Ectodermal cell (in vitro differentiated cells): ENCODE measurements around the gene NEURL1.

Source experiments
- H3K27ac ChIP-seq: 2 replicates; pipeline ENCODE4 v1.7.0; 2013; ENCODE audit warnings: mild to moderate bottlenecking, low read depth, low read length; ENCODE audit not compliant: insufficient read depth, poor library complexity, severe bottlenecking
- H3K27me3 ChIP-seq: 2 replicates; pipeline ENCODE4 v1.7.0; 2013; ENCODE audit warnings: mild to moderate bottlenecking, low read length; ENCODE audit not compliant: insufficient read depth, control insufficient read depth, poor library complexity, severe bottlenecking
- H3K36me3 ChIP-seq: one replicate; pipeline ENCODE4 v1.7.0; 2013; ENCODE audit warnings: low read length; ENCODE audit not compliant: control insufficient read depth, insufficient read depth
- H3K4me1 ChIP-seq: one replicate; pipeline ENCODE4 v1.7.0; 2013; ENCODE audit warnings: low read length; ENCODE audit not compliant: control insufficient read depth, insufficient read depth
- H3K4me3 ChIP-seq: 2 replicates; pipeline ENCODE4 v1.7.0; 2013; ENCODE audit warnings: low read depth, low read length, control low read depth; ENCODE audit not compliant: insufficient read depth
- H3K9me3 ChIP-seq: 2 replicates; pipeline ENCODE4 v1.7.0; 2013; ENCODE audit warnings: mild to moderate bottlenecking, low read length, moderate library complexity; ENCODE audit not compliant: control insufficient read depth
- WGBS, 2 experiments: methylation state at CpG; one replicate each; pipeline ENCODE4 v1.1.7; 2013; ENCODE audit warnings: missing lambda C conversion rate in 2 of 2; 5-methylcytosine and 5-hydroxymethylcytosine counted together

The NEURL1 gene

DNA sequence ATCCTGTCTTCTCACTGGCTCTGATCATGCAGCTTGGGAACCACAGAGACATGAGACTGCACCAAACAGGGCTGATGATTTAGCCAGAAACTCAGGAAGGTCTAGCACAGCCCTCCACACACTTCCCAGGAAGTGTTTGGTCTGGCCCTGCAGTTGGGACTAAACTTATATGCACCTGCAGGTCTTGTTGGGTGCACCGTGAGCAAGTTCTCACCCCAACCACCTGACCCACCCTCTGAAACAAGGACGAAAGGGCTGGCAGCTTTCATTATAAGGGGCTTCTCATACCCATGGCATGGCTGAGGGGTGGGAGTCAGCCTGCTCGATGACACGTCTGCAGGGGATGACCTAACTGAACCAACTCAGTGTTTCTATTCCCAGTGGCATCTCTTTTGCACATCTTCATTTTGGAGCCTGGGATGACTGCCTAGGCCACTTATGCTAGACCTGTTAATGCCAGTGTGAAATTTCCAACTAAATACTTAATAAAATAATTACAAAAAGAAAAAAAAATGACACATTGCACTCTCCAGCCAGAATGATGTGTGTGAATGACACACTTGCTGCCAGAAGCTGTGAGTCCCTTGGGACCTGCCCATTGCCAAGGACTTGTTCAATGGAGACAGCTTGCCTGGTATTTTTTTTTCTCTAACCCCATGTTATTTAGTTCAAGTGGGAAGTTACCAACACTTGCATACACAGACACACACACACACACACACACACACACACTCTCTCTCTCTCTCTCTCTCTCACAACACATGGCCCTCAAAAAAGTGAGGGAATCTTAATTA lies 102.6 kb downstream of the NEURL1 start:
- H3K4me1 ChIP-seq, result no peaks in the 10 kb centered on the region
- no peak overlapping the region for H3K4me3 ChIP-seq
- H3K27me3 ChIP-seq, result no peaks in the 10 kb centered on the region
- 89 to 95% methylated on average over 4 of the region's 4 CpGs for WGBS, 2 experiments
- H3K9me3 ChIP-seq, result no peaks in the 10 kb centered on the region
- no peak overlapping the region for H3K27ac ChIP-seq
- no peaks in the 10 kb centered on the region for H3K36me3 ChIP-seq

DNA sequence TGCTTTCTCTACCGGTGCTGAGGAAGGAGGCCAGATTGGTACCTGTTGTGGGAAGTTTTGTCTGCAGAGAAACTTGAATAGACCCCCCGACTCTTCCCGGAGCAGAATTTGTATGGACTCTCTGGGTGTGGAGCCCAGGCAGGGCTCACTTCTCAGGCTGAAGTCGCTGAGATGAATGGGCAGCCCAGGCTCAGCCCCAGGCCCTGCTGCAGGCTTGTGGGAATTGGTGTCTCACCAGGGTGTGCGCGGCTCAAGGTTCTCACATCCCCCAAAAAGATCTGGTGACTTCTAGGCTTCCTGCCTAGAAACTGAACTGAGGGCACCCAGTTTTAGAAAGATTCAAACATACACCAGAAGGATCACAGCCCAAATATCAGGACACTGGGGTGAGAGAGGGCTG lies 103.5 kb downstream of the NEURL1 start:
- Histone ChIP-seq H3K4me3 (no peak overlapping the region), H3K27me3 (no peaks in the 10 kb centered on the region), H3K9me3 (no peaks in the 10 kb centered on the region), H3K36me3 (no peaks in the 10 kb centered on the region), H3K4me1 (no peaks in the 10 kb centered on the region), H3K27ac (no peak overlapping the region)
- 77% methylated on average over 6 of the region's 6 CpGs for WGBS, 2 experiments

DNA sequence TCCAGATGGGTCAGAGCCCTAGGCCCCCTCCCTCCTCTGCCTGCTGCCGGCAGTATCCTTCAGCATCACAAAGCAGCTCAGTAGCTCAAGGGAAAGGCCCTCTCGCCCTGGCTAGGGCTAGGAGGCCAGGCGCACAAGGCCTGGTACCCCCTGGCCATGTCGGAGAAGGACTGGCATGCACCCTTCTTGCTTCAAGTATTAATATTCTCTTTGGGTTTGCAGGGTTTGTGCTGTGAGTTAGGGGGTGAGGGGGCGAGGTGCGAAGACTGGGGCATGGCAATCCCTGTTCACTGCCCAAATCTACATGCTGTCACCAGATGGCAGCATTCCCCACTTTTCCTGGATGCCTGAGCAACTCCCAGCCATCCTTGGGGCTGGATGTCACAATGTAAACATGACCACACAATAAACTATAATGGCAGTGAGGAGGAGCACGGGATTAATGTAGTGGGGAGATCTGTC lies 105.2 kb downstream of the NEURL1 start:
- H3K27me3 ChIP-seq, result no peaks in the 10 kb centered on the region
- no peaks in the 10 kb centered on the region for H3K4me1 ChIP-seq
- no peak overlapping the region for H3K27ac ChIP-seq
- no peaks in the 10 kb centered on the region for H3K36me3 ChIP-seq
- no peak overlapping the region for H3K4me3 ChIP-seq
- H3K9me3 ChIP-seq, result no peaks in the 10 kb centered on the region
- 18 to 19% methylated on average over 7 of the region's 7 CpGs for WGBS, 2 experiments

DNA sequence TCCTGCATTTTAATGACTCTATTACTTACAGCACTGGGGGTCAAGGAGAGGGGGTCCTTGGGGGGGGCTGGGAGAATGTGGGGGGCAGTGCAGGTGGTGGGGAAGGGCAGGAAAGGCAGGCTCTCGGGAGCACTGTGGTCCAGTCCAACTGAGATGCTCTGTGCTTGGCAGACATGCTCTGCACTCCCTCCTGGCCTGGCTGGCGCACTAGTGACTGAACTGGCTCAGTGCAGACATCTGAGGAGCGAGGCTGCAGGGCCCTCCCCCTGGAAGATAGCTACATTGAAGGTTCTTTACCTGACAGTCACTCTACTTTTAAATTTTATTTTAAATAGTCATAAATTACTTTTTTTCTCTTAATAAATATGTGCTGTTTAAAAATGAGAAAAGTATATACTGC lies 105.7 kb downstream of the NEURL1 start:
- no peaks in the 10 kb centered on the region for H3K36me3 ChIP-seq
- no peaks in the 10 kb centered on the region for H3K9me3 ChIP-seq
- 66 to 79% methylated on average over 3 of the region's 3 CpGs for WGBS, 2 experiments

DNA sequence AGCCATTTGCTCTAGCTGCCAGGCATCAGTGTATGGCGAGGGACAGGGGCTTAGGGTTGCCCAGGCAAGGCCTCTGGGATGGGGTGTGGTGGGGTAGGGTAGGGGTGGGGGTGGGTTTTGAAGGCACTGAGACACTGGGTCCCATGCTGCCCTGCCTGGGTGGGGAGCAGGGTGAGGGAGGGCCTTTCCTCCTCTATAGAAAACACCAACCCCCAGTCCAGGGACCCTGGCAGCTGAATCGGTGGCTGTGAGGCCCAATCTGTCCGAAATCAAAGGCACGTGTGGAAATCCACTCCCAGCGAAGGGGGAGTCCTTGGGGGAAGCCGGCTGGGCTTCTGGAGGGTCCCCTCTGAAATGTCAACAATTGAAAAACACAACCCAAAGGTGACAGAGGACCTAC lies 106.4 kb downstream of the NEURL1 start:
- Histone ChIP-seq H3K9me3 (no peaks in the 10 kb centered on the region), H3K27me3 (no peaks in the 10 kb centered on the region), H3K36me3 (no peaks in the 10 kb centered on the region), H3K4me1 (no peaks in the 10 kb centered on the region), H3K4me3 (no peak overlapping the region), H3K27ac (no peak overlapping the region)
- 88 to 95% methylated on average over 6 of the region's 6 CpGs for WGBS, 2 experiments

More for the DNA sequence above, 105.7 kb downstream of the NEURL1 start:
- no peak overlapping the region for H3K4me3 ChIP-seq
- no peak overlapping the region for H3K27ac ChIP-seq
- H3K27me3 ChIP-seq, result no peaks in the 10 kb centered on the region
- H3K4me1 ChIP-seq, result no peaks in the 10 kb centered on the region

DNA sequence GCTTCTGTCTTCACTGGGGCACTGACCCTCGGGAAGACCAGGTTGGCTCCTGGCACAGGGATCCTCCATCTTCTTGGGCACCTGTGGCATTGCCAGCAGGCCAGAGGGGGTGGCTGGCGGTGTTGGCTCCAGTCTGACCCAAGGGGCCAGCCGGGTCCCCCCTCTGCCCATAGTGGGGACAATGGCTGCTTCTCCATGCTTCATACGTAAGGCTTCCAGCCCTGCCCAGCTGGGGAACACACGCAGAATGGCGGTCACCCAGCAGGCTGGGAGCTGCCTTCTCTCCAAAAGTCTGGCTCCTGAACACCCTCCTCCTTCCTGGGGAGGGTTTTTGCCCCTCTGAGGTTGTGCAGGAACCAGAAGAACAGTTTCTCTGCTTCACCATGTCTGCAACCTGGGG lies 106.8 kb downstream of the NEURL1 start:
- H3K9me3 ChIP-seq, result no peaks in the 10 kb centered on the region
- H3K27ac ChIP-seq, result no peak overlapping the region
- H3K4me1 ChIP-seq, result no peaks in the 10 kb centered on the region
- no peaks in the 10 kb centered on the region for H3K27me3 ChIP-seq
- H3K36me3 ChIP-seq, result no peaks in the 10 kb centered on the region
- WGBS, 2 experiments, result 89 to 93% methylated on average over 6 of the region's 6 CpGs
- no peak overlapping the region for H3K4me3 ChIP-seq

DNA sequence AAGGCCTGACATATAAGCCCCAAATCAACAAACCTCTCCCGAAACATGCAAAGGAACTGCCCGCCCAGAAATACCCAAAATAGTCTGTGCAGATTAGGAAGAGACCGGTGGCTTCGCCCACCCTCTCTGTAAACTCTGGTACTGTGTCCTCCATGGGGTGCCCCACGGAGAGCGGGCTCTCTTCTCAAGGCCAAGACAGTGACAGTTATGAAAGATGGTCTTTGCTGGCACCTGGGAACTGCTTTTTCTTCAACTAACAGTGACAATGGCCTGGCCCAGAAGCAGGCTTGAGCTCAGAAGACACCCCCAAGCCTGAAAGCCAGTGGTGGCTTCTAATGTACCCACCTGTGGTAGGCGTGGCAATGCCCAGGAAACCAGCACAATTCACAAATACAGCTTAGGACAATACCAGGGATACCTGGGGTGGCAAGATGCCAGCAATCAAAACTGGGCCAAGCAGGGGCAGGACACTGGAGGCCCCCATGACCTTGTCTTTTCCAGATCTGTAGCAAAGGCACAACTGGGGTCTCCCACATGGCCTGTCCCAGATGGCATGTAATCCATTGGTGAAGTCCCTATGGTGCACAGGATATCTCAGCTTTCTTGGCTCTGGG lies 107.6 kb downstream of the NEURL1 start:
- Histone ChIP-seq H3K27me3 (no peaks in the 10 kb centered on the region), H3K27ac (no peak overlapping the region), H3K4me1 (no peaks in the 10 kb centered on the region), H3K9me3 (no peaks in the 10 kb centered on the region), H3K4me3 (no peak overlapping the region), H3K36me3 (no peaks in the 10 kb centered on the region)
- 92 to 93% methylated on average over 7 of the region's 7 CpGs for WGBS, 2 experiments

DNA sequence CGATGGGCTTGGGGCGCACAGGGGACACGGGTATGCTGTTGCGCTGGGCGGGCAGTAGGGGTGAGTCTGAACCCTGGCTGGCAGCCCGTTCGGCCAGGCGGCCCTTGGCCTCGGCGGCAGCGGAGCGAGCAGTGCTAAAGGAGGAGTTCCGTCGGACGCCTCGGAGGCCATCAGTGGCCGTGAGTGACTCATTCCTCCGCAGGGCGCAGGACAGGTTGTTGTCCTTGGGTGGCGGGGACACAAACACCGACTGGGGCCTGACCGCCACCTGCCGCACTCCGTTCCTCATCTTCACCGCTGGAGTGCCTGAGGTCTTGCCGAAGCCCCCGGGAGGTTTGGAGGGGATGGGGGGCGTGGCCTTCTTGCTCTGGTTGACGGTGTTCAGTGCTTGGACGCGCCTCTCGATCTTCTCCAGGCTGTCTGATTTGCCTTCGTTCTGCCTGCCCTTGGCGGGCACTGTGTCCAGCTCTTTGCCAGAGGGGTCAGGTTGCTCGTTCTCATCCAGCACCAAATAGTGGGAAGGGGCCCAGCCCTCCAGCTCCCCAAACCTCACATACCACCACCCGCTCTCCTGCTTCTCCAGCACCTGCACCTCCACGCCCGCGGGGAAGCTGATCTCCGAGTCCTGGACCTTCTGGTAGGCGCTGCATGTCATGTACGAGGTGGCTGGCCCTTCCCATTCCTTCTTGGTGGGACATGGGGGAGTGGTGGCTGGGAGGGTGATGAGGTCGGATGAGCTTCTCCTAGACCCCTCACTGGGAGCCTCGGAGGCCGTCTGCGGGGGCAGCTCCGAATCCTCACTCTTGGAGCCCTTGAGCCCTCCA lies 108.7 kb downstream of the NEURL1 start:
- Histone ChIP-seq H3K9me3 (no peaks in the 10 kb centered on the region), H3K4me1 (no peaks in the 10 kb centered on the region), H3K36me3 (no peaks in the 10 kb centered on the region), H3K4me3 (no peak overlapping the region), H3K27ac (no peak overlapping the region), H3K27me3 (no peaks in the 10 kb centered on the region)
- 96% methylated on average over 47 of the region's 47 CpGs for WGBS, 2 experiments

DNA sequence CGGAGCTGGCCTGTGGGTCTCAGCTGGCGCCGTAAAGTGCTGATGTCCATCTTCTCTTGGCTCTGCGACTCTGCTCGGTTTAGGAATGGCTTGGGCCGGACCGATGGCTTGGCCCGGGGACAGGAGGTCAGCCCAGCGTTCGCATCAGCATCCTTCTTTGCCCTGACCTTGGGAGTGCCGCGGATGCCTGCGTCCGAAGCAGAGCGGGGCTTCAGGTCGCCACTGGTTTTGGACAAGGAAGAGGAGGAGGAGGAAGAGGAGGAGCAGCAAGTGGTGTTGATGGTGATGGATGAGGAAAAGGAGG lies 109.3 kb downstream of the NEURL1 start:
- no peak overlapping the region for H3K4me3 ChIP-seq
- H3K4me1 ChIP-seq, result no peaks in the 10 kb centered on the region
- no peaks in the 10 kb centered on the region for H3K27me3 ChIP-seq
- no peaks in the 10 kb centered on the region for H3K36me3 ChIP-seq
- 96 to 97% methylated on average over 16 of the region's 16 CpGs for WGBS, 2 experiments
- no peaks in the 10 kb centered on the region for H3K9me3 ChIP-seq
- H3K27ac ChIP-seq, result no peak overlapping the region

DNA sequence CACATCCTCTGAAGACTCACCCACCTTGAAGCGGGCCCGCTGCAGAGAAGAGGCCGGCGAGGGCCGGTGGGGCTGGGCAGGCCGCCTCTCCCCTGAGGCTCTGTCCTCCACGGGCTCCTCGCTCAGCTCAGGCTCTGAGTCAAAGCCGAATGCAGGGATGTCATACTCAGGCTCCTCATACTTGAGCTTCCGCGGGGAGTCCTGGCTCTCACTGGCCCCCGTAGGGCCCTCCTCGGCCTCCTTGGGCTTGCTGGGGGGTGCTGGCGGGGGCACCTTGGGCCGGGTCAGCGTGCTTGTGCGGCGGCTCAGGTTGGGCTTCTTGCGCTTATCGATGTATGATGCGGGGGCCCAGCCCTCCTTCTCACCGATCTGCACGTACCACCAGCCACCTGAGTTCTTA lies 109.9 kb downstream of the NEURL1 start:
- 95 to 96% methylated on average over 23 of the region's 23 CpGs for WGBS, 2 experiments
- Histone ChIP-seq H3K4me3 (no peak overlapping the region), H3K9me3 (no peaks in the 10 kb centered on the region), H3K27me3 (no peaks in the 10 kb centered on the region), H3K27ac (no peak overlapping the region), H3K36me3 (no peaks in the 10 kb centered on the region), H3K4me1 (no peaks in the 10 kb centered on the region)
